NCI-H1930 (cell line): Measurements from ENCODE around the gene STK25.

Experiments
- DNase-seq, 2 experiments: peaks; one replicate each; lab custom pipeline; 2025; lab: John Stamatoyannopoulos, UW

STK25 gene

DNA sequence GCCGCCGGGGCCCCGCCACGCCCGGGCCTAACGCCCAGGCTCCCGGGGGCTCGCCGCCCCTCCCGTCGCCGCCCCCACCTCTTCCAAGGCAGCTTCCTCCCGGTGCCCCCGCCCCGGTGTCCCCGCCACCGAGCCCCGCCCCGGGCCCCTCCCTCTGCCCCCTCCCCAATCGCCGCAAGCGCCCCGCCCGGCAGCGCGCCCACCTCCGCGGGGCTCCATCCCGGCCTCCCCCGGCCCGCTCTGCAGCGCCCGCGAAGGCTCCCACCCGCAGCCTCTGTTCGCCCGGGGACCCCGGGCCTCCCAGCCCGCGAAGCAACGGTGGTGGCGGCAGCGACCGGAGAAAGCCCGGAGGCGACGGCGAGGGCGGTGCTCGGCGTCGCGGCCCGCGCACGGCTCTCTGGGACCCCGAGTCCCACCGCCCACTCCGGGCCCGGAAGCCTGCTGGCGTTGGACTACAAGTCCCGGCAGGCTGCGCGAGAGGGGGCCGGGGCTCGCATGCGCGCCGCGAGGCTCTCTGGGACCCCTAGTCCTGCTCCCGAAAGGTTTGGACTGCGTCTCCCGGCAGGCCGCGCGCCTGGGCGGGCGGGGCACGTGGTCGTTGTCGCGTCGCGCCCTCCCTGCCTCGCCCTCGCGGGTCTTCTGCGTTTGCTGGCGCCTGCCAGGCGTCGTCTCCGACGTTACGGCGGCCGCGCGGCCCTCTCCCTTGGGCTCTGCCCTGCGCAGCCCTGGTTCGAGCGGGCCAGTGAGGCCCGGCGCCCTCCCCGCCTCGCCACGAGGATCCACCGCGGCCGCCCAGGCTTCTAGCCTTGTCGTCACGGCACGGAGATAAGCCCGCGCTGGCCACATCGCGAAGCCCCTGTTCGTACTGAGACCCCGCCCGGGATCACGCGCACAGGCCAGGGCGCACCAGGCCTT lies at the start of gene STK25:
Gene STK25, minus strand, starts transcription at position 345 of the 915 bp plus-strand sequence. CDS start 549 bp downstream, outside the sequence.
- DNase-seq = peak; percentile 96 to 98

DNA sequence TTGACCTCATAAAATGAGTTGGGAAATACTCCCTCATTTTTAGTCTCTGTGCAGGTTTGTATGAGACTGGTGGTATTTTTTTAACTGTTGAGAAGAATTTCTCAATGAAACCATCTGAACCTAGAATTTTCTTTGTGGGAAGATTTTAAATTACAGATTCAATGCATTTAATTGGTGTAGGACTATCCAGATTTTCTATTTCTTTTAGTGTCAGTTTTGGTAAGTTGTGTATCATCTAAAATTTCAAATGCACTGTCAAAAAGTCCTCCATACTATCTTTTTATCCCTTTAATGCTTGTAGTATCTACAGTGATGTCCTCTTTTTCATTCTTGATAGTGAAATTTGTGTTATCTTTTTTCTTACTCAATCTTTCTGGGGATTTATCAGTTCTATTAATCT lies 48.4 kb upstream of the STK25 start:
- no peak for DNase-seq

DNA sequence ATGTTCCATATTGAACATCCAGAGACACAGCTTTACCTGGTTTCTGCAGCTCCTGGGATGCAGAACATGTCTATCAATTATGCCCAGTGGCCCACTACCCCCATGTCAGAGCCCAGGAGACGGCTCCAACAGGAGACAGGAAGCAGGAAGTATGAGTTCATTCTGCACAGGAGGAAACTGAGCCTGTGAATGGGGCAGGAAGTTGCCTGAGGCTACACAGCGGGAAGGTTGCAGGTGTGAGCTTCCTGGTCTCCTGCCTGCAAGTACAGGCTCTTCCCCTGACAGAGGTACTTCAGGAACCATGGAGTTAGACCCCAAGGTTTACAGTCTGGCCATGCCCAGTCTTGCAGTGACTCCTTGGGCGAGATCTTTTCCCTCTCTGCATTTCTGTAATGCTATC lies 47.3 kb upstream of the STK25 start:
- no peak for DNase-seq

DNA sequence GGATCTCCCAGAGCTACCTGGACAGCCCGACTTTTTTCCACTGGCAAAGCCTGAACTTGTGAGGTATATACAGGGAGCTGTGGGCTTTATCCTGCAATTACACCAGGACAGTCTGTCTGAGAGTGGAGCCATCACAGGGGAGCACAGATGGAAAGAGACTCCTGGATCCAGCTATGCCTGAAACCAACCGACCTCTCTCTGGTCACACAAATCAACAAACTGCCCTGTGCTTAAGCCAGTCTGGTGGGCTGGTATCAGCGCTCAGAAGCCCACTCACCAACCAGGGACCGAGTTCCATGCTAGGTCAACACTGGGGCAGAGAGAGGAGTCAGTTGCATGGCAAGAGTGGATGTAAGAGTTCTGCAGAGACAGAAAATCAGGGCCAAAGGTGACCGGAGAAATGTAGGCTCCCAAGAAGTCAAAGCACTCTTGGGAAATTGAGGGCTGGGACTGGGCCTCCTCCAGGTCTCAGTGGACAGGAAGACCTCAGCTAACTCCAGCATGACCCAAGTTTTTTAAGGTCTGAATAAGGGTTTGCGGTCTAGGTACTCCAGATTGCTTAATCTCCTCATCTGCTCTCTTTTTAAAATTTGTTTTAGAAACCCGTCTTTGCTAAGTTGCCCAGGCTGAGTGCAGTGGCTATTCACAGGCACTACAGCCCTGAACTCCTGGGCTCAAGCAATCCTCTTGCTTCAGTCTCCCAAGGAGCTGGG lies 46.4 kb upstream of the STK25 start:
- DNase-seq = no peak

DNA sequence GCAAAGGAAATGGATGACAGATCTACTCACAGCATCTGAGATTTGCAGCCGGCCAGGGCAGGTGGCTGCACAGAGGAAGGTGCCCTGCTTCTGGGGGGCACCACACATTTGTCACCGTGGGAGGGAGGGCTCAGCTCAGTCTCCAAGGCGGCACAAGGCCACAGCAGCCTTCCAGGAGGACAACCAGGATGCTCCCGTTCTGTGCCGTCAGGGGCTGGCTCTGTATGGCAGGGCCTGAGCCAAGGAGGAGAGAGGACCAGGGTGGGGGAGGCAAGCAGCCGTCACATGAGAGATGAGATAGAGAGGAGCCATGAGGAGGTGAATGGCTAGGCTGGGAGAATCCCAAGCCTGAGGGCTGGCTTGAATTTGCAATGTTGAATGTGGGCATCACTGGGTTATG lies 45.6 kb upstream of the STK25 start:
- DNase-seq = no peak

DNA sequence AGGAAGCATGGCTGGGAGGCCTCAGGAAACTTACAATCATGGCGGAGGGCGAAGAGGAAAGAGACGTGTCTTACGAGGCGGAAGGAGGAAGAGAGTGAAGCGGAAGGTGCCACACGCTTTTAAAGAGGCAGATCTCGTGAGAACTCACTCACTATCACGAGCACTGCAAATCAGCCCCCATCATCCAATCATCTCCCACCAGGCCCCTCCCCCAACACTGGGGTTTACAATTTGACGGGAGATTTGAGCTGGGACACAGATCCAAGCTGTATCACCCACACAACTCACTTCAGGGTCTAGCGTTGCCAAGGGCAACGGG lies 45.1 kb upstream of the STK25 start:
- no peak for DNase-seq

DNA sequence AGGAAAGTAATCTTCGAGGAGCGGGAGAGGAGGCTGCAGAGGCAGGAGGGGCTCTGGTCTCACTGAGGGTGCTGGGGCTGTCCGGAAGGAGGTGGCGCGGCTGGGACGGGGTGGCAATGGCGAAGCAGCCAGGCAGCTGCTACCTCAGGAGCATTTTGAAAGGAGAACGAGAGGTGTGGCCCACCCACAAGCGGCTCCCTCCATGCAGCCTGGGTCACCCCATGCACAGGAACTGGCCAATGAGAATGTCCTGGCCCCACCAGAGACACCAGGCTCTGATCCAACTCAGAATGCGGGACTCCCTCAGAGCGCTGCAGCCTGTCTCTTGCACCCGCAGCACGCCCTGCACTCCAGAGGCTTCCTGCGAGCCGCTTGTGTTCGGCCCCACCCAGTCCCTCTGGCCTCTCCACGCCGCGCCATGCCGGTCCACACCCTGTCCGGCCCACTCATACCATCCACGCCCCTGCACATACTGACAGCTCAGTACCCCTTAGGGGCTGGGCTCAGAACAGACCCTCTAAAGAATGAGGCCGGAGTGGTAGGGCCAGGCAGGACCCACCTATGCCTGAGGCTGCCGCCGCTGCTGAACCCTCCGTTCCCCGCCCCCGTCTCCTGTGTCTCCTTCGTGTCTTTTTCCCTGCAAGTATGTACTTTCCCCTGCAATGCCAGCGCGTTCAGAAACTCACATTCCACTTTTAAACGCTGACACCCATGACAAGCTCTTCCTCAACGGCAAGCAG lies 43.8 kb upstream of the STK25 start:
- DNase-seq = no peak

DNA sequence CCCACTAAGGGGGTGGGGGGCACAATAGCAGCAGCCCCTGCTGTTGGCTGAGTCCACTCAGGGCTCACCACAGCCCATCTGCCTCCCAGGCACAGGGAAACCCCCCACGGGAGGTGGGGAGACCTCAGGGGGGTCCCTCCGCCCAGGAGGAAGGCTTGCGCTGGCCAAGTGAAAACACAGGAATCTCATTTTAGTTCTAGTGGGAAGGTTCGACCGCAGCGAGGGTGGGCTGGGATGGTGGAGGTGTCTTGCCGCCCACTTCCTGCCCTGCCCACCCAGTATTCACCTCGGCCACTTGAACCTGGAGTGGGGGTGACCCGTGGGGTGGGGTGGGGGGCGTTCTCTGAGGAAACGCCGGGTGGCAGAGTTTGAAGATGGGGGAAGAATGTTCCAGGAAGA lies 43.2 kb upstream of the STK25 start:
- no peak for DNase-seq

DNA sequence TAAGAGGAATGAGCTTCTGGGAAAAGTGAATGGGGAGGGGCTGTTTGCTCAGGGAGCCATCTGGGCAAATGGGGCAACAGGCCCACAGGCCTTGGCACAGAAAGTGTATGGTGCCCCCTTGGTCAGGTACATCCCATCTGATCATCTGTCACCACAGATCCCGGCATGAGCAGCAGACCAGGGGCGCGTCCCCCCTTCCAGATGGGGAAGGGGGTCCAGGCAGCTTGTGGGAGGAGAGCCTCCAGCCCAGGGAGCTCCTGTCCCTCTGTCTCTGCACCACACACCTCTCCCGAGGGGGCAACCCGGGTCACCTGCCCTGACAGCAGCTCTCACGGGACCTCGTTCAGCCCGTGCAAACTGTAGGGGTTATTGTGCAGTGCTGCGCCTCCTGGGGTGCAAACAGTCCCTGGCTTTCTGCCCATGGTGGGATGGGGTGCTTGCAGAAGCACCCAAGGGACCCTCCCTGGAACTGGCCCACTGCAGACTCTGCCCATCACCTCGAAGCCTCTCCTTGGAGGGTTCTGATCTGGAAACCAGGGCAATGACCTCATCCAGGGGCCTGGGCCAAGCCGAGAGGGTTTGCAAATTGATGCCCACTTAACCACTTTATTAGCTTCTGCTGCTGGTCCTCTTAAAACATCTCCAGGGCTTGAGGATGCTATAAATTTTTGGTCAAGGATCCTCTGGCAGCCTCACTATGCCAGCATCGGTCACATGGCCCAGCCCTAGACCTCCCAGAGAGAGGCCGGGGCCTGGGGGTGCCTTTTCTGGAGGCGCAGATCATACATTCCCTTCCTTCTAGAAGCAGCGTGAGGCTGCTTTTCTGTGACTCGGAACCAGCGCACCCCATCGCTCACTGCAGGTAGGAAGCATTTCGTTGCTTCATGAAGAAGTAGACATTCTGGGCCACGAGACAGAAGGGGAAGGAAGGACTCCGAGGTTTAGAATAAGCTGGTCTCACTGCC lies 42.5 kb upstream of the STK25 start:
- DNase-seq = no peak

DNA sequence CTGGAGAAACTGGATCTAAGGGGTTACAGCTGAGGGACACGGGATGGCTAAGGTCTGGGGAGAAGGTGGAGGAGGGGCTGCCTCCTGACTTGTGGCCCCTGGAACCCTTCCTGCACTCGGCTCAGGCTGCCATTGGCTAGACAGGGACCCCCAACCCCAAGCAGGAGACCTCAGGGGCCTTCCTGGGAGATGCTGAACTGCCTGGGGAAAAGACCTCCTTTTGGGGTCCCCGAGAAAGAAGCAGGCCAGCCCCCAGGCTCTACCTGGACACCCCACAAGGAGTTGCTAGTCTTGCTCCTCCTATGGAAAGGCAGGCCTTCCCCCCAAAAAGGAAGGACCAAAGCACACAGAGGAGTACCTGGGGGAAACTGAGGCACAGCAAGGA lies 40.1 kb upstream of the STK25 start:
- no peak for DNase-seq

DNA sequence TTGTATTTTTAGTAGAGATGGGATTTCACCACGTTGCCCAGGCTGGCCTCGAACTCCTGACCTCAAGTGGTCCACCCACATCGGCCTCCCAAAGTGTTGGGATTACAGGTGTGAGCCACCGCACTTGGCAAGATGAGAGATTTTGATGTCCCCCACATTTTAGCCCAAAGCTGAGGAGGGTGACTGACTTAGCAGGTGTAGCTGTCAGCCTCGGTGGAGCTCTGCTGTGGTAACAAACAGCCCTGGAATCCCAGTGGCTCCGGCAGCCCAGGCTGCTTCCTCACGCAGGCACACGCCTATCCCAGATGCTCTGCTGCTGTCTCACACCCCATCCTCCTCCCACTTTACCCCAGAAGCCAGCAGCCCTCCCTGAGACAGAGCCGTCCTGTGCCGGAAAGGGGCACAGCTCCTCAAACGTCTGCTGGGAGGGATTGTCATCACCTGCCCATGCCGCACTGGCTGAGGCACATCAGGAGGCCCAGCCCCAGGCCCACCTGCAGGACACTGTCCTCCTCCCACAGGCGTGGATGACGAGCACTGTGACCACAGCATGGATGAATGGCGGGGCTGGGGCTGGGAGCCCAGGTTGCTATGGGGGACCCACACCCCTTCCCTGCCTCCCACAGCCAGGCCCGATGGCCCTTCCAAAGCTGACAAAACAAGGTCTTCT lies 39.5 kb upstream of the STK25 start:
- no peak for DNase-seq

DNA sequence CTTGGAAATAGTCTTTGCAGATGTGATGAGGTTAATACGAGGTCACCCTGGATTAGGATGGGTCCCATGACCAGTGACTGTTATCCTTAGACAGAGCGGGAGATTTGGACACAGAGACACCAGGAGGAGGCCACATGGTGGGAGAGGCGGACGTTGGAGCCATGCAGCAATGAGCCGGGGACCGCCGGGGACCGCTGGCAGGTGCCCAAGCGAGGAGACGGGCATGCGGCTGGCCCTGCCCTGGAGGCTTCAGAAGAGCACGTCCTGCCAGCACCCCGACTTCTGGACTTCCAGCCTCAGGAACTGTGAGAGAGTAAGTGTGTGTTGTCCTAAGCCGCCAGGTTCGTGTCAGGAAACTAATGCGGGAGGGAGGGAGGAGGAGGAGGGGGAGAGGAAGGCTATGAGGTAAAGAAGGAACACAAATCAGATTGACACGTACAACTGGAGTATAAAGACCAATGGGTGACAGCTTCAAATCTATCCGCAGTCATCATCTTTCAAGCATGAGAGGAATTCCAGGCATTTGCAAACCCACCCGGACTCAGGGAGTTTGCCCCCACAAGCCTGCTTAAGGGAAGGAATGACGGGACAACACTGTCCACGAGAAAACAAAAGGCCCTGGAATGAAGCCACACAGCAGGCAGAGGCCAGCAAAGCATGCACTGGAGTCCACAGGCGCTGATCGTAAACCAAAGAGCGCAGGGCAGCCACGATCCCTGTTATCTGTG lies 38.6 kb upstream of the STK25 start:
- no peak for DNase-seq

DNA sequence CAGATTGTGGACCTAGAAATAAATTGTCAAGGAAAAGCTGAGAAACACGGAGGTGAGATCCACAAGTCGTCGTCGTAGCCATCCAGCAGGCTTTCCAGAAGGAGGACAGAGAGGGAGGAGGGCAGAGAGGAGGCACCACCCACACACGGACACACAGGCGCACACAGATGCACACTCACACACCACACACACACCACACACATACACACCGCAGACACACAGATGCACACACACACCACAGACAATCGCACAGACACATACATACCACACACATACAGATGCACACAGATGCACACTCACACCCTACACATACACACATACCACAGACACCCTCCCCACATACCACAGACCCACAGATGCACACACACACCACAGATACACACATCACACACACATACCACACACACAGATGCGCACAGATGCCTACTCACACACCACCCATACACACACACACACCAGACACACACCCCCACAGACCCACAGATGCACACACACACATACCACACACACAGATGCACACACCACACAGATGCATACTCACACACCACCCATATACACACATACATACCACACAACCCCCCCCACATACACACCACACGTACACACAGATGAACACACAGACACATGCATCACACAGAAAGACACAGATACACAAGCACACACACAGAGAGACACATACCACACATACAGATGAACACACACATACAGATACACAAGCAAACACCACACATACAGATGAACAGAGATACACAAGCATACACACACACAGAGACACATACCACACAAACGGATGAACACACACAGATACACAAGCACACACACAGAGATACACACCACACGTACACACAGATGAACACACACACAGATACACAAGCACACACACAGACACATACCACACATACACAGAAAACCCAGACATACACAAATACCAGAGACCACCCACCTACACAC lies 37.4 kb upstream of the STK25 start:
- no peak for DNase-seq

DNA sequence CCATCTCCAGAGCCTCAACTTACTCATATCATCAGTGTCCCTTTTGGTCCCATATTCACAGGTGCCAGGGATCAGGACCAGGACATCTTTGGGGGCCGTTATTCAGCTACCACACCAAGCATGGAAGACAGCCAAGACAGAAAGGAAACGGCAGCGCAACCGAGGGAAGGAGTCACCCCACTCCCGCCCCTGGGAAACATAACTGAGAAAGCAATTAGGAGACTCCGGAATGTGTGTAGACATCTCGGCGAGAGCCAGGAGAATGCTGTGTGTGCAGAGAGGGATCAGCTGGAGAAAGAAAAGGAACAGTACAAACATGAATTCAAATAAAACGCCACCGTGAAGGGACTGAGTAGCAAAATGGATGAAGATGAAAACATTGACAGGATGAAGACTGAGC lies 36.7 kb upstream of the STK25 start:
- no peak for DNase-seq

DNA sequence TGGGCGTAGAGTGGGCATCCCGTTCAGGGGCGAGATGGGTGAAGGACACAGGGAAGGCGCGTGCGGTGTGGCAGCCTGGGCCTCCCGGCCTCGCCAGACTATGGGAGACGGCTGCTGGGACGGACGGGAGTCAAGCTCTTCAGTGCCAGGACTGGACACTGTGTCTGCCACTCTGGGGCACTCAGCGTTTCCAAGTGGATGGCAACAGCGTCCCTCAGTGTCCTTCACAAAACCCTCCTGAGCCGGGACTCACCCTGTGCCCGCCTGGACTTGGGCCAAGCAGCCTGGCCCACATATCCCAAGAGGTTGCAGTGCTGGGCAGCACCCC lies 33.9 kb upstream of the STK25 start:
- DNase-seq = no peak

DNA sequence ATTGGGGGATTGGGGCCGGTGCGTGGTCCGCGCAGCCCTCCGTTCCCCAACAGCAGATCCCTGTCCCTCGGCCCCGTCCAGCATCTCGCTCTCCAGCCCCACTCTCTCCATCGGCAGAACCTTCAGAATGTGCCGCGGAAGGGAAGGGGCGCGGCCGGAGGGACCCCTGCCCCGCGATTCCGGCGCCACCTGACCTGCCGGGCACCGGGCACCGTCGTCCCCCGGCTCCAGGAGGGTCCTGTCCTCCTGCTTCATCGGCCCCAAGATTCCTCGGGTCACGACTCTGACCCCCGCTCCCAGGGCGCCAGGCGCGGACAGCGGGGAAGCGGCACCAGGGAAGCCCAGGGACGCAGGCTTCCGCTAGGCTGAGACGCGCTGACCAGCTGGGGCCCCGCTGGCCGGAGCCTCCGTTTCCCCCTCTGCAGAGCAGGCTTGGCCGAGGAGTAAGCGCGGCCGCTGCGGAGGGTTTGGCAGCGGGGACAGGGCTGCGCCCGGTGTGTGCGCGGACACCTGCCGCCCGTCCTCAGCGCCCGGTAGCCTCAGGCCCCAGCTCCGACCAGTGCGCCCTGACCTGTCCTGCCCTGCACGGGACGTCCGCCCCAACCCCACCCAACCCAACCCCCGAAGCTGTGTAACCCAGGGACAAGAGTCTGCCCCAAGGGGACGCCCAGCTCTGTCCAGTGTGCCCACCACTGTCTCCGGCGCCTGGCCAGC lies 33.3 kb upstream of the STK25 start:
- DNase-seq = no peak

DNA sequence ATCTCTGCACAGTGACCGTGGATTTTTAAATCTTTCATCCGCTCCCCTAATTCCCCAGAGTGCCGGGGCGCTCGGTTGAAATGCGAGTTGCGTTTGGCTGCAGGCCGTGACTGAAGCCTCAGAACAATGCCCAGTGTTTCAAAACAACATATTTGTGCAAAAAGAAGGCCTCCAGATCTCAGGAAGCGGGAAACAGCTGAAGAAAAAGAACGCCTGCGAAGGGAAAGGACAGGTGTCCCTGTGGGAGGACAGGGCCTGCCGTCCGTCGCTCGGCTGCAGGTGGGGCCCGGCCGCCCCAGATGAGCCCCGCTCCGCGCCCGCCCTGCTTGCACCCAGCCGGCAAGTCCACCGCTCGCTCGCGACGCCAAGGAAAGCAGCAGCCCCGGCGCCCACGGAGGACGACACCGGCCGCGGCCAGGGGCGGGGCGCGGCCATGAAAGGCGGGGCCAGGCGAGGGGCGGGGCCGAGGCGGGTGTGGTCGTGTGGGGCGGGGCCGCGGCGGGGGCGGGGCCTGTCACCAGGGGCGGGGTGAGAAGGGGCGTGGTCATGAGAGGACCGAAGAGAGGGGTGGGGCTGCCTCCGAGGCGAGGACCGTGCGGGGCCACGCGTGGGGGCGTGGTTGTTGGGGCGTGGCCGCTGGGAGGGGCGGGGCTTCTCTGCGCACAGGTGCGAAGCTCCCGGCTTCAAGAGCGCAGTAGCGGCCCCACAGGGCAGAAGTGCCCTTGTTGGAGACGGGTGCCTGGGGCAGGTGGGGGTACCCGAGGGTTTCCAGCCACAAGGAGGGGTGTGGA lies 32.6 kb upstream of the STK25 start:
- DNase-seq = peak; percentile 60 to 62

DNA sequence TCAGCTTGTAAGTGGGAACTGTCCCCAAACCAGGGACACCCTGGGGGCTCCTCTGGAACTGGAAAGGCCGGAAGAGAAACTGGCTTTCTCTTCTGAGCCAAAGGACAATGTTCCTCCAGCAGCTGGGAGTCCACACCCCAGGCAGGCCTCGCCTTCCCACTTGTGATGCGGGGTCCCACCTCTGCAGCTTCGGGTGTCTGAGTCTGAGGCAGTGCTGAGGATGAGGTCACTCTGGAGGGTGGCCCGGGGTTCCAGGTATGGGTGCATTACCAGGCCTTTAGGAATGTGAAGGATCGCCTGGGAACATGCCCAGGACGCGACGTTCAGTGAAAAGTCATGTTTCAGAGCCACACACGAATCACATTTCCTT lies 32.0 kb upstream of the STK25 start:
- DNase-seq = no peak
